Neural cell (in vitro differentiated cells): ENCODE results near the gene SUPT20HL1. TPM values are rescaled to one million over a fixed set of nuclear protein-coding genes. Genes with fewer than 3 reads are reported as not detected.

ENCODE experiments used
- H2AFZ ChIP-seq: fragments of 200-600, 300-800 bp; sonication (generic), shearing (Covaris generic); 2 replicates; pipeline ENCODE4 v1.6.0; 2014; ENCODE audit warnings: low read depth, mild to moderate bottlenecking, antibody characterized with exemption, low read length, moderate library complexity
- H3F3A ChIP-seq: fragments of 200-600 bp; shearing (Covaris generic); 2 replicates; pipeline ENCODE4 v1.6.1; 2016; ENCODE audit warnings: mild to moderate bottlenecking, moderate library complexity, mixed read lengths, antibody characterized with exemption, low read length; ENCODE audit not compliant: insufficient read depth, poor library complexity, severe bottlenecking
- H3K27ac ChIP-seq: fragments of 200-600, 300-800 bp; sonication (generic), shearing (Covaris generic); 2 replicates; pipeline ENCODE4 v1.5.1; 2014; ENCODE audit warnings: mild to moderate bottlenecking, low read length, moderate library complexity
- H3K27me3 ChIP-seq: fragments of 300-800, 200-600 bp; sonication (generic), shearing (Covaris generic); 2 replicates; pipeline ENCODE4 v1.6.0; 2014; ENCODE audit warnings: mild to moderate bottlenecking, low read depth, low read length, moderate library complexity; ENCODE audit not compliant: insufficient read depth
- H3K36me3 ChIP-seq: fragments of 300-800, 200-600 bp; sonication (generic), shearing (Covaris generic); 2 replicates; pipeline ENCODE4 v1.5.1; 2014; ENCODE audit warnings: mild to moderate bottlenecking, antibody characterized with exemption, low read length, moderate library complexity; ENCODE audit not compliant: insufficient read depth
- H3K4me2 ChIP-seq: fragments of 300-800, 200-600 bp; sonication (generic), shearing (Covaris generic); 2 replicates; pipeline ENCODE4 v1.6.0; 2014; ENCODE audit warnings: mild to moderate bottlenecking, low read length
- H3K4me3 ChIP-seq: fragments of 300-800, 200-600 bp; sonication (generic), shearing (Covaris generic); 2 replicates; pipeline ENCODE4 v1.5.1; 2014; ENCODE audit warnings: mild to moderate bottlenecking, low read length, moderate library complexity
- H3K79me2 ChIP-seq: fragments of 200-600 bp; shearing (Covaris generic); replicated peaks from 2 replicates; pipeline ENCODE4 v1.6.0; 2014; ENCODE audit warnings: mild to moderate bottlenecking, low read length, moderate library complexity; ENCODE audit not compliant: insufficient read depth
- H3K9ac ChIP-seq: fragments of 300-800, 200-600 bp; sonication (generic), shearing (Covaris generic); 2 replicates; pipeline ENCODE4 v1.6.1; 2016; ENCODE audit warnings: mild to moderate bottlenecking, low read length, mixed read lengths
- H3K9me2 ChIP-seq: fragments of 200-600 bp; shearing (Covaris generic); 2 replicates; pipeline ENCODE4 v1.6.1; 2016; ENCODE audit warnings: mild to moderate bottlenecking, low read length, mixed read lengths; ENCODE audit not compliant: insufficient read depth
- H3K9me3 ChIP-seq: fragments of 200-600, 300-800 bp; sonication (generic), shearing (Covaris generic); 2 replicates; pipeline ENCODE4 v1.6.1; 2016; ENCODE audit warnings: mild to moderate bottlenecking, mixed run types, low read length, moderate library complexity, mixed read lengths
- H4K20me1 ChIP-seq: fragments of 200-600 bp; shearing (Covaris generic); 2 replicates; pipeline ENCODE4 v1.6.1; 2016; ENCODE audit warnings: mild to moderate bottlenecking, mixed run types; ENCODE audit not compliant: insufficient read depth
- EP300 ChIP-seq: fragments of 450-650 bp; conservative IDR thresholded peaks from 2 replicates; pipeline ENCODE4 v1.6.1; 2014; ENCODE audit warnings: antibody characterized with exemption, mild to moderate bottlenecking, moderate library complexity; ENCODE audit not compliant: poor library complexity, severe bottlenecking
- EZH2 ChIP-seq: fragments of 200-600, 300-800 bp; shearing (Covaris generic), sonication (generic); IDR thresholded peaks from 2 replicates; pipeline ENCODE4 v1.6.1; 2014; ENCODE audit warnings: antibody characterized with exemption, low read length, borderline replicate concordance, mild to moderate bottlenecking; ENCODE audit not compliant: insufficient read depth, poor library complexity, severe bottlenecking
- MXI1 ChIP-seq: fragments of 450-650 bp; conservative IDR thresholded peaks from 2 replicates; pipeline ENCODE4 v1.6.1; 2014; ENCODE audit warnings: antibody characterized with exemption, mild to moderate bottlenecking; ENCODE audit not compliant: poor library complexity, severe bottlenecking
- POLR2AphosphoS5 ChIP-seq: IDR thresholded peaks from 2 replicates; pipeline ENCODE4 v1.6.1; 2012
- RAD21 ChIP-seq: fragments of 450-650 bp; conservative IDR thresholded peaks from 2 replicates; pipeline ENCODE4 v1.6.1; 2014; ENCODE audit warnings: antibody characterized with exemption, mild to moderate bottlenecking, moderate library complexity
- SMC3 ChIP-seq: fragments of 450-650 bp; conservative IDR thresholded peaks from 2 replicates; pipeline ENCODE4 v1.6.1; 2014; ENCODE audit warnings: antibody characterized with exemption, mild to moderate bottlenecking, moderate library complexity; ENCODE audit not compliant: poor library complexity
- TAF1 ChIP-seq: IDR thresholded peaks from 2 replicates; pipeline ENCODE4 v1.6.1; 2012; ENCODE audit warnings: low read depth
- polyA plus RNA-seq: library from polyadenylated mRNA; depleted of rRNA; stranded (reverse); fragments of >200 nt; gene quantifications from 2 replicates; pipeline ENCODE4 v1.2.3, GENCODE V29; 2014
- TF ChIP-seq, protein P1 (sequence below): fragments of 450-650 bp; IDR thresholded peaks from 2 replicates; pipeline ENCODE4 v1.5.1; 2014; ENCODE audit warnings: antibody characterized with exemption, mild to moderate bottlenecking, moderate library complexity; ENCODE audit not compliant: poor library complexity, severe bottlenecking
- TF ChIP-seq, protein P2 (sequence below): IDR thresholded peaks from 2 replicates; pipeline ENCODE4 v1.6.1; 2012; ENCODE audit warnings: borderline replicate concordance

SUPT20HL1 gene
- polyA plus RNA-seq, 1 donor from 2014 or later, result not detected

DNA sequence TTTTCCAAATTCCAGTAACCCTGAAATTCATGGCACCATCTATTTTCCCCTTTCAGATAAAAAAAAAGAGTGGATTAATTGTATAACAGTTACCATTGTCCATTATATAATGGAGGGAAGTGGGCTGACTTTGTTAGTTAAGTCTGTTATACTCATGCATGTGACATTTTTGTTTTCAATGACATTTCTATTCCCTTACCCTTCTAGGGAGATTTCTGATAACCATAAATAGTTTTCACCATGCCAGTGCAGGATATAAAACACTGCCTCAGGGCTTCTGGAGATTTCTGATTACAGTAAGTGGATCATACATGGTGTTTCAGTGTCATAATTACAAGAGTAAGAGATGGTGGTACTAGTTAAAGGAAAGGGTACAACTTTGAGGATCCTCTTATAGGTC, 45.5 kb downstream of the SUPT20HL1 start:
- H3K9me2 ChIP-seq, result no peaks in the 10 kb centered on the region
- H3K27me3 ChIP-seq, result no peaks in the 10 kb centered on the region
- H3F3A ChIP-seq, result no peaks in the 10 kb centered on the region
- no peak overlapping the region for H3K9ac ChIP-seq
- H3K4me2 ChIP-seq, result no peak overlapping the region
- no peaks in the 10 kb centered on the region for H4K20me1 ChIP-seq
- H3K4me3 ChIP-seq, result no peak overlapping the region
- no peak overlapping the region for H3K27ac ChIP-seq
- H2AFZ ChIP-seq, result no peak overlapping the region
- no peaks in the 10 kb centered on the region for H3K36me3 ChIP-seq
- no peaks in the 10 kb centered on the region for H3K79me2 ChIP-seq
- H3K9me3 ChIP-seq, result no peaks in the 10 kb centered on the region
- TF ChIP-seq EZH2 (no peak), EP300 (no peak), RAD21 (no peak), TAF1 (no peak), POLR2AphosphoS5 (no peak), SMC3 (no peak), MXI1 (no peak)
- TF ChIP-seq, protein P1, sequence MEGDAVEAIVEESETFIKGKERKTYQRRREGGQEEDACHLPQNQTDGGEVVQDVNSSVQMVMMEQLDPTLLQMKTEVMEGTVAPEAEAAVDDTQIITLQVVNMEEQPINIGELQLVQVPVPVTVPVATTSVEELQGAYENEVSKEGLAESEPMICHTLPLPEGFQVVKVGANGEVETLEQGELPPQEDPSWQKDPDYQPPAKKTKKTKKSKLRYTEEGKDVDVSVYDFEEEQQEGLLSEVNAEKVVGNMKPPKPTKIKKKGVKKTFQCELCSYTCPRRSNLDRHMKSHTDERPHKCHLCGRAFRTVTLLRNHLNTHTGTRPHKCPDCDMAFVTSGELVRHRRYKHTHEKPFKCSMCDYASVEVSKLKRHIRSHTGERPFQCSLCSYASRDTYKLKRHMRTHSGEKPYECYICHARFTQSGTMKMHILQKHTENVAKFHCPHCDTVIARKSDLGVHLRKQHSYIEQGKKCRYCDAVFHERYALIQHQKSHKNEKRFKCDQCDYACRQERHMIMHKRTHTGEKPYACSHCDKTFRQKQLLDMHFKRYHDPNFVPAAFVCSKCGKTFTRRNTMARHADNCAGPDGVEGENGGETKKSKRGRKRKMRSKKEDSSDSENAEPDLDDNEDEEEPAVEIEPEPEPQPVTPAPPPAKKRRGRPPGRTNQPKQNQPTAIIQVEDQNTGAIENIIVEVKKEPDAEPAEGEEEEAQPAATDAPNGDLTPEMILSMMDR, result no peak
- TF ChIP-seq, protein P2, sequence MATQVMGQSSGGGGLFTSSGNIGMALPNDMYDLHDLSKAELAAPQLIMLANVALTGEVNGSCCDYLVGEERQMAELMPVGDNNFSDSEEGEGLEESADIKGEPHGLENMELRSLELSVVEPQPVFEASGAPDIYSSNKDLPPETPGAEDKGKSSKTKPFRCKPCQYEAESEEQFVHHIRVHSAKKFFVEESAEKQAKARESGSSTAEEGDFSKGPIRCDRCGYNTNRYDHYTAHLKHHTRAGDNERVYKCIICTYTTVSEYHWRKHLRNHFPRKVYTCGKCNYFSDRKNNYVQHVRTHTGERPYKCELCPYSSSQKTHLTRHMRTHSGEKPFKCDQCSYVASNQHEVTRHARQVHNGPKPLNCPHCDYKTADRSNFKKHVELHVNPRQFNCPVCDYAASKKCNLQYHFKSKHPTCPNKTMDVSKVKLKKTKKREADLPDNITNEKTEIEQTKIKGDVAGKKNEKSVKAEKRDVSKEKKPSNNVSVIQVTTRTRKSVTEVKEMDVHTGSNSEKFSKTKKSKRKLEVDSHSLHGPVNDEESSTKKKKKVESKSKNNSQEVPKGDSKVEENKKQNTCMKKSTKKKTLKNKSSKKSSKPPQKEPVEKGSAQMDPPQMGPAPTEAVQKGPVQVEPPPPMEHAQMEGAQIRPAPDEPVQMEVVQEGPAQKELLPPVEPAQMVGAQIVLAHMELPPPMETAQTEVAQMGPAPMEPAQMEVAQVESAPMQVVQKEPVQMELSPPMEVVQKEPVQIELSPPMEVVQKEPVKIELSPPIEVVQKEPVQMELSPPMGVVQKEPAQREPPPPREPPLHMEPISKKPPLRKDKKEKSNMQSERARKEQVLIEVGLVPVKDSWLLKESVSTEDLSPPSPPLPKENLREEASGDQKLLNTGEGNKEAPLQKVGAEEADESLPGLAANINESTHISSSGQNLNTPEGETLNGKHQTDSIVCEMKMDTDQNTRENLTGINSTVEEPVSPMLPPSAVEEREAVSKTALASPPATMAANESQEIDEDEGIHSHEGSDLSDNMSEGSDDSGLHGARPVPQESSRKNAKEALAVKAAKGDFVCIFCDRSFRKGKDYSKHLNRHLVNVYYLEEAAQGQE, result no peak

Other genes with a start within 250 kb of the SUPT20HL1 start
- gene ZFX, start 210.9 kb upstream of the SUPT20HL1 start, polyA plus RNA-seq, result 12.5 and 14.4 TPM in 2 replicates
- not detected in 2 replicates for gene SUPT20HL2, start 46.6 kb upstream of the SUPT20HL1 start, polyA plus RNA-seq
- gene PDK3, start 104.6 kb downstream of the SUPT20HL1 start, polyA plus RNA-seq, result 2.1 and 2.9 TPM in 2 replicates